MCF 10A (cell line): ENCODE data around the gene PPP1R15B. TPM values are rescaled to one million over a fixed set of nuclear protein-coding genes. Genes with fewer than 3 reads are reported as not detected.

ENCODE experiments used
- total RNA-seq: library from RNA; stranded (reverse); gene quantifications from 2 replicates; pipeline ENCODE4 v1.2.3, GENCODE V29; 2022

Gene PPP1R15B
- total RNA-seq, 1 experiment from 2014 or later, result 86.0 TPM

Other genes with a start within 250 kb of the PPP1R15B start
- not detected in 2 replicates for gene REN, start 245.5 kb downstream of the PPP1R15B start, total RNA-seq
- not detected in 2 replicates for gene KISS1, start 215.3 kb downstream of the PPP1R15B start, total RNA-seq
- gene GOLT1A, start 197.8 kb downstream of the PPP1R15B start, total RNA-seq, result 11.5 and 12.7 TPM in 2 replicates
- 65.9 and 75.9 TPM in 2 replicates for gene PLEKHA6, start 51.9 kb downstream of the PPP1R15B start, total RNA-seq
- gene PIK3C2B, start 83.0 kb upstream of the PPP1R15B start, total RNA-seq, result 3.4 and 4.4 TPM in 2 replicates
- gene MDM4, start 104.6 kb upstream of the PPP1R15B start, total RNA-seq, result 162 and 174 TPM in 2 replicates